Activated naive CD4-positive, alpha-beta T cell (primary cell): ENCODE measurements around the gene COX6A2.

Source experiments
- DNase-seq, 4 experiments: peaks; one replicate each; lab custom pipeline; 2025; lab: John Stamatoyannopoulos, UW

Gene COX6A2

DNA sequence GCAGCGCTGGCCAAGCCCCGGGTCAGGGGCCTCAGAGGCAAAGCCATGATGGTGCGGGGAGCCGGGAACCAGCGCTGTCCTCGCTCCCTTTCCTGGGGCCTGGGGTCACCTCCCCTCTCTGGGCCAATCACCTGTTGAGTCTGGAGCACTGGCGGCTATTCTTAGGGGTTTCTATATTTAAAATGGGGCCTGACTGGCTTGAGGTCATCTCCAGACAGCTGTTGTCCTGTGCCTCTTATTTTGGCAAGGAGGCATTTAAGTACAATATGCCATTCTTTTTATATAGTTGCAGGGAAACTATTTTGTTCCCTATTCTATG, at the start of gene COX6A2:
Gene COX6A2, minus strand, starts transcription at position 82 of the 319 bp plus-strand sequence. Its CDS starts 35 bp downstream, at position 47.
- DNase-seq, result no peak

- DNase-seq, result peak in 1 of 4 experiments; percentile 41
Measured at GRCh38 chr16:31477220-31478216, 49.4 kb upstream of the COX6A2 start.

GRCh38 chr16:31476303-31477219, 48.4 kb upstream of the COX6A2 start:
- peak; percentile 39 to 93 (median 81) for DNase-seq

DNA sequence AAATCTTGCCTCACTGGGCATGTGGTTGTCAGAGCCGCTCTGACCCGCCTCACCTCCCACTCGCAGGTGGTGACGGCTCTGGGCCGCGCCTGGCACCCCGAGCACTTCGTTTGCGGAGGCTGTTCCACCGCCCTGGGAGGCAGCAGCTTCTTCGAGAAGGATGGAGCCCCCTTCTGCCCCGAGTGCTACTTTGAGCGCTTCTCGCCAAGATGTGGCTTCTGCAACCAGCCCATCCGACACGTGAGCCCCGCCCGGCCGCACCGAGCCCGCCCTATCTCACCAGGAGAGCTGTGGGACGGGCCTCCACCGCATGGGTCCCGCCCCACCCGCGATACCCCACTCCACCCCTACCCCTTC, 47.8 kb upstream of the COX6A2 start:
- DNase-seq, result peak in 1 of 4 experiments; percentile 16

DNA sequence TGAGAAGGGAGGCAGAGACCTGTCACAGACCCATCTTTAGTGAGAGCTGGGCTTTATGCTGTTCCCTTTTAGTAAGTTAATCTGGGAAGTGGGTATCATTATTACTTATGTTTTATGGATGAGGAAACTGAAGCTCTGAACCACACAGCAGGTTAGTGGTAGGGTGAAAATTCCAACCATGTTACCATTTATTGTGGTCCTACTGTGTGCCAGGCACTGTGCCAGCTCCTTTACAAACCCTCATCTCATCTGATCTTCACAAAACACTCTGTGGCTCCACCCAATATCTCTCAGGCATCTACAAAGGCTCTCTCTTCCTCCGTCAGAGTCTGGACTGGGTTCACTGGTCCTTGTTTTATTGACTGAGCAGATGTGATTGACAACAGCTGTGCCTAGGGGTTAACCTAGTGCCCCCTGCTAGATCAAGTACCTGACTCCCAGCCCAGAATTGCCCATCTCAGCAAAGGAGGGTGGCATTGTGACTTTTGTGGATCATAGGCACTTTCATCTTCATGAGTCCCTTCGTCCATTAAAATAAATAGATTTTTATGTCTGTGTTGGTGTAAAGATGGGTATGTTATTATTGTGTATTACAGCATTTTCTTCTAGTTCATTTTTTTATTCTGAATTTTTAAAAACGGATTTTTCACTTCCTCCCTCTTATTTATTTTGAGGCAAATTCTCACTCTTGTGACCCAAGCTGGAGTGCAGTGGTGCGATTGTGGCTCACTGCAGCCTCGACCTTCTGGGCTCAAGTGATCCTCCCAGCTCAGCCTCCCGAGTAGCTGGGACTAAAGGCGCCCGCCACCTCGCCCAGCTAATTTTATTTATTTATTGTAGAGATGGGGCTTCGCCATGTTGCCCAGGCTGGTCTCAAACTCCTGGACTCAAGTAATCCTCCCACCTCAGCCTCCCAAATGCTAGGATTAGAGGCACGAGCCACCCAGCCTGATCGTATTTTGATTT, 46.9 kb upstream of the COX6A2 start:
- no peak for DNase-seq

GRCh38 chr16:31474173-31474714, 46.1 kb upstream of the COX6A2 start:
- DNase-seq, result no peak

DNA sequence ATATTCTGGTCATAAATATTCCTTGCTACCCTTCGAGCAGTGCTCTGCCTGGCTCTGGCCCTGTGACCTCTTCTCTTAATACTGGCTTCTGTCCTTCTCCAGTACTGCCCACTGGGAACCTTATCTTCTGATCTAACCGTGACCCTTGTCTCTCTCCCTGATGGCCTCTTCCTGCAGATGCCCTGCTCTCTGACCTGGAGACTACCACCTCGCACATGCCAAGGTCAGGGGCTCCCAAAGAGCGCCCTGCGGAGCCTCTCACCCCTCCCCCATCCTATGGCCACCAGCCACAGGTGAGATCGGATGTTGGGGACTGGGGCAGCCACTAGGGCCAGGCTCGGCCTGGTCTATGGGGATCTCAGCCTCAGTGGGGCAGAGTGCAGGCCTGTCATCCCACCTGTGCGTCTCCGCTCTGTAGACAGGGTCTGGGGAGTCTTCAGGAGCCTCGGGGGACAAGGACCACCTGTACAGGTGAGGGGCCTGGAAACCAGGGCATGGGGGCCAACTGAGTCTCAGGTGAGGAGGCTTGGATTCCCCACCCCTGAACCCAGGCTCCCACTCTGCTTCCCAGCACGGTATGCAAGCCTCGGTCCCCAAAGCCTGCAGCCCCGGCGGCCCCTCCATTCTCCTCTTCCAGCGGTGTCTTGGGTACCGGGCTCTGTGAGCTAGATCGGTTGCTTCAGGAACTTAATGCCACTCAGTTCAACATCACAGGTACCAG, 45.3 kb upstream of the COX6A2 start:
- no peak for DNase-seq

- DNase-seq, result no peak
Measured at GRCh38 chr16:31472709-31473203, 44.6 kb upstream of the COX6A2 start.

DNA sequence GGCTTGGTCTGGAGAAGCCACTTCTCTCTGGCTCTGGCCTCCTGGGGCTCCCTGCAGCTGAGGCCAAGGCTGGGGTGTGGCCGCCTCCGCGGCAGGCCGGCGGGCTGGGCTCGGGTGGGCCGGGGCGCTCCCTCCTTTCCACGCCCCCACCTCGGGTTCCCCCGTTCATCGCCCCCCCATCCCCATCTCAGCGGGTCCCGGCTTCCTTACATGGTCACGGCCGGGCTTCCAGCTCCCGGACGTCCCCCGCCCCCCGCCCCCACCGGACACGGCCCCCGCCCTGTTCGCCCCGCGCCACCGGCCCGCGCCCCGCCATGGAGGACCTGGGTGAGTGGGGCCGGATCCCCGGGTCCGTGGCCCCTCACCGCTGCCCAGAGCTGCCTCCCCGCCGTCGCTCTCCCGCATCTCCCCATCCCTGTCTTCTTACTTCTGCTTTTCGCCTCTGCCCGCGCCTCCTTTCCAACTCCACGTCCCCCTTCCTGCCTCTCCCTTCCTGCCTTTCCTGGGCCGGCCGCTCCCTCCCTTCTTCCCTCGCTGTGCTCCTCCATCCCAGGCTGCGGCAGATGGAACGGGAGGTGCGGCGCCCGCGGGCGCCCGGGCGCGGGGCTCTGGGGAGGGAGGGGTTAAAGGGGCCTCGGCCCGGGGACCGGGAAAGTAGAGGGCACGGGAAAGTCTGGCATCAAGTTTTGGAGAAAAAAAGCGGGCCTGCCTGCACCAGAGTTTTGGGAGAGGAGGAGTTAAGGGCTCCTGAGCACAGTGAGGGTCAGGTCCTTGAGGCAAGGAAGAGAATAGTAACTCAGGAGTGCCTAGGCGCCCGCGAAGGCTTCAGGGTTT, 43.9 kb upstream of the COX6A2 start, which contains the start of gene TGFB1I1:
Gene TGFB1I1, plus strand, starts transcription at position 278 of the 834 bp plus-strand sequence. Its CDS starts 37 bp downstream, at position 315.
- DNase-seq, result no peak

- DNase-seq, result no peak
Measured at GRCh38 chr16:31471241-31471874, 43.2 kb upstream of the COX6A2 start.

DNA sequence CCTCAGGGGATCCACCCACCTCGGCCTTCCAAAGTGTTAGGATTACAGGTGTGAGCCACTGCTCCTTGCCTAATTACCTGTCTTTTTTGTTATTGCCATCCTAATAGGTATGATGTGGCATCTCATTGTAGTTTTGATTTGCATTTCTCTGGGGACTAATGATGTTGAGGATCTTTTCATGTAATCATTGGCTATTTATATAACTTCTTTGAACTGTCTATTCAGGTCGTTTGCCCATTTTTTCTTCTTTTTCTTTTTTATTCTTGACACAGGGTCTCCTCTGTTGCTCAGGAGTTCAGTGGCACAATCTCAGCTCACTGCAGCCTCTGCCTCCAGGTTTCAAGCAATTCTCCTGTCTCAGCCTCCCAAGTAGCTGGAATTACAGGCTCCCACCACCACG, 42.5 kb upstream of the COX6A2 start:
- no peak for DNase-seq

DNA sequence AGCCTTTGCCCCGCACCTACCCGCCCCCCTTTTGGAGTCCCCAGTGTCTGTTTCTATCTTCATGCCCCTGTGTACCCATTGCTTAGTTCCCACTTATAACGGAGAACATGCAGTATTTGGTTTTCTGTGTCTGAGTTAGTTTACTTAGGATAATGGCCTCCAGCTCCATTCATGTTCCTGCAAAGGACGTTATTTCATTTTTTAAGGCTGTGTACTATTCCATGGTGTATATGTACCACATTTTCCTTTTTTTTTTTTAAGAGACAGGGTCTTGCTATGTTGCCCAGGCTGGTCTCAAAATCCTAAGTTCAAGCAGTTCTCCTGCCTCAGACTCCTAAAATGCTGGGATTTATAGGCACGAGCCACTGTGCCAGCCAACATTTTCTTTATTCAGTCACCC, 39.7 kb upstream of the COX6A2 start:
- no peak for DNase-seq

- DNase-seq, result no peak
Measured at GRCh38 chr16:31467151-31467773, 39.1 kb upstream of the COX6A2 start.

DNA sequence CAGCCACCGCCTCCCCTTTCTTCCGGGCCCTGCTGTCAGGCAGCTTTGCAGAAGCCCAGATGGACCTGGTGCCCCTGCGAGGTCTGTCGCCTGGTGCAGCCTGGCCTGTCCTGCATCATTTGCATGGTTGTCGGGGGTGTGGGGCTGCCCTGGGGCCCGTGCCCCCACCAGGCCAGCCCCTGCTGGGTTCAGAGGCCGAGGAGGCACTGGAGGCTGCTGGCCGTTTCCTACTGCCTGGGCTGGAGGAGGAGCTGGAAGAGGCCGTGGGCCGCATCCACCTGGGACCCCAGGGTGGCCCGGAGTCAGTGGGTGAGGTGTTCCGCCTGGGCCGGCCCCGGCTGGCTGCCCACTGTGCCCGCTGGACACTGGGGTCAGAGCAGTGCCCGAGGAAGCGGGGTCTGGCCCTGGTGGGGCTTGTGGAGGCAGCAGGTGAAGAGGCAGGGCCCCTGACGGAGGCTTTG, 38.3 kb upstream of the COX6A2 start:
- no peak for DNase-seq

DNA sequence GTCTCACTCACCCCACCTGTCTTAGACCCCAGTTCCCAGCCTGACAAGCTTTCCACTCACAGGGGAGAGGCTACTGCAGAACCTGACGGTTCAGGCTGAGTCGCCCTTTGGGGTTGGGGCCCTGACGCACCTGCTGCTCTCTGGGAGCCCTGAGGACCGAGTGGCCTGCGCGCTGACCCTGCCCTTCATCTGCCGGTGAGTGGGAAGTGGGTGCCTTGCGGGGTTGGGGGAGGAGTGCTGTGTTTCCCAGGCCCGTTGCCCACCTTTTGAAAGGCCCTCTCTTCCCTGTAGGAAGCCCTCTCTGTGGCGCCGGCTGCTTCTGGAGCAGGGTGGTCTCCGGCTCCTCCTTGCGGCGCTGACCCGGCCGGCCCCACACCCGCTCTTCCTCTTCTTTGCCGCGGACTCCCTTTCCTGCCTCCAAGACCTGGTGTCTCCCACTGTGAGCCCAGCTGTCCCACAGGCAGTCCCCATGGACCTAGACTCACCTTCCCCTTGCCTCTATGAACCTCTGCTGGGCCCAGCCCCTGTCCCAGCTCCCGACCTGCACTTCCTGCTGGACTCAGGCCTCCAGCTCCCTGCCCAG, 37.7 kb upstream of the COX6A2 start:
- DNase-seq, result no peak

DNA sequence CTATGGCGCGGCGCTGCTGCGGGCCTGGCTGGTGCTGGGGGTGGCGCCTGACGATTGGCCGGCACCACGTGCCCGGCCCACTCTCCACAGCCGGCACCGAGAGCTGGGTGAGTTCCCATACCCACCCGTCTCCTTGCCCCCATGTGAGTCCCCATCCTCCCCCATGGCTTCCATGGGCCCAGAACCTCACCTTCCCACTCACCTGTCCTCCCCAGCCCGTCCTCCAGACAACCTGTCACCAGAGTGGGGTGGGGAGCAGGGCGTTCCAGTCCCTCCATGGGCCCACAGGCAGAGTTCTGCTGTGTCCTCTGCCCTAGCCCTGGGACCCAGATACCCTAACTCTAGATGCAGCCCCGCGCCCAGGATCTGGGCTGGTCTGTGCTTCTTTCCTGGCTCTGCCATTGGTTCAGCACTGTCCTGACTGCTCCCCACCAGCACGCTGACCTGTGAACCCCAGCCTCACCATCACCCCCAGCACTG, 36.7 kb upstream of the COX6A2 start:
- DNase-seq, result no peak

- DNase-seq, result no peak
Measured at GRCh38 chr16:31464348-31464769, 36.2 kb upstream of the COX6A2 start.
